Measurements from ENCODE around the gene C9orf85. TPM values are rescaled to one million over a fixed set of nuclear protein-coding genes. Genes with fewer than 3 reads are reported as not detected.

Gene C9orf85
- total RNA-seq, 4 donors from 2014 or later: 8.2 to 12.7 (median 11.4) TPM

- ATAC-seq (ENCODE audit: low FRiP score): no peak
- TF ChIP-seq CTCF (IDR thresholded peaks at IDR 0.05): no peak
- DNase-seq (ENCODE audit: low spot score): no peak
Measured at GRCh38 chr9:71879644-71880174, 31.7 kb upstream of the C9orf85 start.

- ATAC-seq (ENCODE audit: low FRiP score) (no peak), DNase-seq (ENCODE audit: low spot score) (no peak)
- no peak for TF ChIP-seq CTCF (IDR thresholded peaks at IDR 0.05)
Measured at GRCh38 chr9:71884005-71884404, 27.4 kb upstream of the C9orf85 start.

GRCh38 chr9:71885467-71885866 lies 26.0 kb upstream of the C9orf85 start:
- DNase-seq (ENCODE audit: low spot score) (no peak), ATAC-seq (ENCODE audit: low FRiP score) (no peak)
- no peak for TF ChIP-seq CTCF (IDR thresholded peaks at IDR 0.05)

GRCh38 chr9:71886015-71886414 lies 25.4 kb upstream of the C9orf85 start:
- TF ChIP-seq CTCF (IDR thresholded peaks at IDR 0.05): no peak

GRCh38 chr9:71886541-71886940 lies 24.9 kb upstream of the C9orf85 start:
- no peak for DNase-seq (ENCODE audit: low spot score)
- no peak for TF ChIP-seq CTCF (IDR thresholded peaks at IDR 0.05)
- ATAC-seq (ENCODE audit: low FRiP score): no peak

More at GRCh38 chr9:71886015-71886414, 25.4 kb upstream of the C9orf85 start:
- DNase-seq (ENCODE audit: low spot score): no peak
- ATAC-seq (ENCODE audit: low FRiP score): no peak

GRCh38 chr9:71887362-71887761 lies 24.1 kb upstream of the C9orf85 start:
- ATAC-seq (ENCODE audit: low FRiP score) (no peak), DNase-seq (ENCODE audit: low spot score) (no peak)
- TF ChIP-seq CTCF (IDR thresholded peaks at IDR 0.05): no peak

- ATAC-seq (ENCODE audit: low FRiP score): no peak
- DNase-seq (ENCODE audit: low spot score): no peak
- TF ChIP-seq CTCF (IDR thresholded peaks at IDR 0.05): no peak
Measured at GRCh38 chr9:71890042-71890679, 21.3 kb upstream of the C9orf85 start.

Measured in omental fat pad (tissue), 4 donors.